Activated T-helper 1 cell treated with anti-CD3 and anti-CD28 coated beads, Interleukin-2, amount 50 U/mL, for 16 hours (primary cell): Measurements from ENCODE around the gene NIPBL.
"Not testable (repeated sequence)": the region's sequence is repeated elsewhere in the genome, so short reads cannot be mapped to it uniquely, and the experiment has no call there.

Source experiments
- DNase-seq, 2 donors: peaks; one replicate each; pipeline ENCODE4 v3.0.0-alpha.2; 2020; ENCODE audit warnings: low read depth in 1 of 2, low spot score in 1 of 2

Gene NIPBL

GRCh38 chr5:36900283-36900682 lies 23.7 kb downstream of the NIPBL start:
- DNase-seq: no peak

DNA sequence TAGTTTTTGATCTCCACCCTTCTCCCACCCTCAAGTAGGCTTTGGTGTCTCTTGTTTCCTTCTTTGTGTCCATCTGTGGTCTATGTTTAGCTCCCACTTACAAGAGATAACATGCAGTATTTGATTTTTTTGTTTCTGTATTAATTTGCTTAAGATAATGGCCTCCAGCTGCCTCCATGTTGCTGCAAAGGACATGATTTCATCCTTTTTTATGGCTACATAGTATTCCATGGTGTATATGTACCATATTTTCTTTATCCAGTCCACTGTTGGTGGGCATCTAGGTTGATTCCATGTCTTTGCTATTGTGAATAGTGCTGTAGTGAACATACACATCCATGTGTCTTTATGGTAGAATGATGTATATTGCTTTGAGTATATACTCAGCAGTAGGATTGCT lies 24.5 kb downstream of the NIPBL start:
- DNase-seq: not testable (repeated sequence)

DNA sequence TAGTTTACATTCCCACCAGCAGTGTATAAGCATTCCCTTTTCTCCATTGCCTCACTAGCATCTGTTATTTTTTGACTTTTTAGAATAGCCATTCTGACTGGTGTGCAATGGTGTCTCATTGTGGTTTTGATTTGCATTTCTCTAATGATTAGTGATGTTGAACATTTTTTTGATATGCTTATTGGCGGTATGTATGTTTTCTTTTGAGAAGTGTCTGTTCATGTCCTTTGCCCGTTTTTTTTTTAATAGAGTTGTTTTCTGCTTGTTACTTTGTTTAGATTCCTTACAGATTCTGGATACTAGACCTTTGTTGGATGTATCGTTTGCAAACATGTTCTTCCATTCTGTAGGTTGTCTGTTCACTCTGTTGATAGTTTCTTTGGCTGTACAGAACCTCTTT lies 25.3 kb downstream of the NIPBL start:
- DNase-seq: no peak

DNA sequence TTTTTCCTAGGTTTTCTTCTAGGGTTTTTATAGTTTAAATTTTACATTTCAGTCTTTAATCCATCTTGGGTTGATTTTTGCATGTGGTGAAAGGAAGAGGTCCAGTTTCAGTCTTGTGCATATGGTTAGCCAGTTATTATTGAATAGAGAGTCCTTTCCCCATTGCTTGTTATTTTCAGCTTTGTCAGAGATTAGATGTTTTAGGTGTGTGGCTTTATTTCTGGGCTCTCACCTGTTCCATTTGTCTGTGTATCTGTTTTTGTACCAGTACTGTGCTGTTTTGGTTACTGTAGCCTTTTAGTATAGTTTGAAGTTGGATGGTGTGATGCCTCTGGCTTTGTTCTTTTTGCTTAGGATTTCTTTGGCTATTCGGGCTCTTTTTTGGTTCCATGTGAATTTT lies 25.8 kb downstream of the NIPBL start:
- DNase-seq: no peak

GRCh38 chr5:36904677-36905076 lies 28.1 kb downstream of the NIPBL start:
- no peak for DNase-seq

DNA sequence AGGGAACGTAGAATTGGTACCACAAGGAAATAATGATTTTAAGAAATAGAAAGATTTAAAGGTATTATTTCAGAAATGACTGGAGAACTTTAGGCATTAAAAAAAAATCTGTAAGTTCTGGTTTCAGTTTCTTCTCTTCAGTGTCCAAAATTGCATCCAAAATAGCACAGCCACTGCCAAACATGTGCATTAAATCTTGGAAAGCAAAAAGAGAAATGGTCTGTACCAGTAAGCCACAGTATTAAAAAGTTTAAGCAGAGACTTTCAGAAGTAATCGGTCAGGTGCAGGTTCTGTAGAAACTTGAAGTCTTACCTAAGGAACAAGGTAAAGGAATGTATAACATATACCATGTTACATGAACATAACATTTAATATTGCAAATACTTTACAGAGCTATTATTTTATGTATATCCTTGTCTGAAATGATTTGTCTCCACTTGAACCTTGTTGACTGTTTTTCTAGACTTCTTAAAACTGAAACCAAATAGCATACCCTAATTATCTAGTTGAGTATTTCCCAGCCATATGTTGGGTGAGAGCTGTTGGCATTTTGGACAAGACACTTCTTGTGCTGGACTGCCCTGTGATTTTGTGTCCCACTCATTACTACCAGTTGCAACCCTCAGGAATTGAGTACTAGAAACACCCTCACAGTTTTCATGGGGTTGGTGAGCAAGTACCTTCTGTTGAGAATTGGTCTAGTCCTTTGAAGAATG lies 32.1 kb downstream of the NIPBL start:
- no peak for DNase-seq

DNA sequence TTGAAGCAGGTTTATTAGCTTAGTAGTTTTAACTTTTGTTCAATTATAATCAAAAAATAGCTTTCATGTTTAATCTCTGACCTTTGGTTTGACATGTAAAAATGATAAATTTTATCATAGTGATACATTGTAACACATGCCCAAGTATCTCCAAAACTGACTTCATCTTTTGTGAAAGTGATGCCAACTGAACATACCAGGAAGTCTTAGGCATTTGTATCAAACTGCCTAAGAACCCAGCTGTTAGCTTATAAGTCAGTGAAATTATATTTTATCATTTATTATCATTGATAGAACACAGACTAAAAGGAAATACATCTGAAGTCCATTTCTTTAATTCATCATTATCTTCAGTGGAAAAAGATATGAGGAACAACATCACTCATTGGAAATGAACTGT lies 39.1 kb downstream of the NIPBL start:
- no peak for DNase-seq

DNA sequence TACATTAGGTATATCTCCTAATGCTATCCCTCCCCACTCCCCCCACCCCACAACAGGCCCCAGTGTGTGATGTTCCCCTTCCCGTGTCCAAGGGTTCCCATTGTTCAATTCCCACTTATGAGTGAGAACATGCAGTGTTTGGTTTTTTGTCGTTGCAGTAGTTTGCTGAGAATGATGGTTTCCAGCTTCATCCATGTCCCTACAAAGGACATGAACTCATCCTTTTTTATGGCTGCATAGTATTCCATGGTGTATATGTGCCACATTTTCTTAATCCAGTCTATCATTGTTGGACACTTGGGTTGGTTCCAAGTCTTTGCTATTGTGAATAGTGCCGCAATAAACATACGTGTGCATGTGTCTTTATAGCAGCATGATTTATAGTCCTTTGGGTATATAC lies 40.0 kb downstream of the NIPBL start:
- DNase-seq: not testable (repeated sequence)

- not testable (repeated sequence) for DNase-seq
Observed at GRCh38 chr5:36917358-36917757, 40.8 kb downstream of the NIPBL start.

DNA sequence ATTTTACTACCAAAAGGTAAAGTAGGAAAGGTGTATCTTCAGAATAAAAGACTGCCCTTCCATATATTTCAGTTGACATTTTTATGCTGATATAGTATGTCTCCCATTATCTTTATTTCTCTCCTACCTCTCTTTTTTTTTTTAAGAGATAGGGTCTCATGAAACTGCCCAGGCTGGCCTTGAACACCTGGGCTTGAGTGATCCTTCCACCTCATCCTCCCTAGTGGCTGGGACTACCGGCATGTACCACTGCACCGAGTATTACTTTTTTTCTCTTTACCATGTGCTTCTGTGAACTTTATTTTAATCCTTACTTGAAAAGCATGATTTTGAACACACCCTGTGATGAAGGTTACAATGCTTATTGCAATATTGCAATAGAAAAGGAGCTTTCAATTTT lies 42.7 kb downstream of the NIPBL start:
- DNase-seq: no peak

- no peak for DNase-seq
Observed at GRCh38 chr5:36919650-36920049, 43.1 kb downstream of the NIPBL start.

DNA sequence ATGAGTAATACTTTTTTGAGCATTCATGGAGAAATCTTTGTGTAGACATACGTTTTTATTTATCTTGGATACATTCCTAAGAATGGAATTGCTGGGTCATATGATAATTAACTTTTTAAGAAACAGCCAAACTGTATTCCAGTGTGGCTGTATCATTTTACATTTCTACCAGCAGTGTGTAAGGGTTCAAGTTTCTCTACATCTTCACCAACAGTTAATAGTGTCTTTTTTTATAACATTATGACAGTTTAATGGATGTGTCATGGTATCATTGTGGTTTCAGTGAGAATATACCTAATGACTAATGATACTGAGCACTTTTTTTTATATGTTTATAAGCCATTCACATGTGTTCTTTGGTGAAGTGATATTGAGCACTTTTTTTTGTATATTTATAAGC lies 52.4 kb downstream of the NIPBL start:
- DNase-seq: no peak

- DNase-seq: no peak
Observed at GRCh38 chr5:36929438-36929837, 52.9 kb downstream of the NIPBL start.

DNA sequence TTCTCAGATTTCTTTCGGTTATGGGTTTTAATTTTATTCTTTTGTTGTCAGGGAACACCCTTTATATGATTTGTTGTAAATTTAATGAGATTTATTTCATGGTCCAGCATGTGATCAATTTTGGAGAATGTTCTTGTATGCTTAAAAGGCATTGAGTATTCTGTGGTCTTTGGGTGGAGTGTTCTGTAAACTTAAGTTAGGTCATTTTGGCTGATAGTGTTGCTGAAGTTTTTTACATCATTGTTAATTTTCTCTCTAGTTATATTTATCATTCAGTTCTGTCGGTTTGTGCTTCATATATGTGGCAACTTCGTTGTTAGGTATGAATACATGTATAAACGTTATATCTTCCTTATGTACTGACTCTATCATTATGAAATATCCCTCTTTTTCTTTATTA lies 55.5 kb downstream of the NIPBL start:
- no peak for DNase-seq

DNA sequence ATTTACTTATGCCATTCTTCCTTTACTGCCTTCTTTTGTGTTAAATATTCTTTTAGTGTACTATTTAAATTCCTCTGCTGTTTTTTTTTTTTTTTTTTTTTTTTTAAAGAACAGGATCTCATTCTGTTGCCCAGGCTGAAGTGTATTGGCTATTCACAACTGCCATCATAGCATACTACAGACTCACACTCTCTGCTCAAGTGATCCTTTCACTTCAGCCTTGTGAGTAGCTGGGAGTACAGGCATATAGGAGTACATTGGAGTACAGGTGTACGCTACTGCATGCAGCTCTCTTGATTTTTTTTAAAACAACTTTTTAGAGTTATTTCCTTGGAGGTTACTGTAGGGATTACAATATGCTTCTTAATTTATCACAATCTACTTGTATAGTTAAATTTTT lies 56.1 kb downstream of the NIPBL start:
- DNase-seq: no peak

GRCh38 chr5:36934740-36935356 lies 58.3 kb downstream of the NIPBL start:
- DNase-seq: no peak

DNA sequence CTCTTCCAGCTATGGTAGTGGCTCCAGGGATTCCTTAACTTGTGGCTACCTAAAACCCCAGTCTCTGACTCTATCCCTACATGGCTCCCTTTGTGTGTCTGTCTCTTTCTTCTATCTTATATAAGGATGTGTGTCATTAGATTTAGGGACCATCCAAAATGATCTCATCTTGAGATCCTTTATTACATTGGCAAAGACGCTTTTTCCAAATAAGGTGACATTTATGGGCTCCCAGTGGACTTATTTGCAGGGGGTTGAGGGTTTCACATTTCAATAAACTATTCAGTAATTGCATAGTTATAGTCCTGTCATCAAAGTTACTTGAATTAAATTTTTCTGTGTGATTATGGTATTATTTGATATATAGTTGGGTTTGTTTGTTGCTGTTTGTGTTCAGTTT lies 59.2 kb downstream of the NIPBL start:
- no peak for DNase-seq

- DNase-seq: no peak
Observed at GRCh38 chr5:36936309-36936708, 59.7 kb downstream of the NIPBL start.

- no peak for DNase-seq
Observed at GRCh38 chr5:36938129-36938528, 61.6 kb downstream of the NIPBL start.

- no peak for DNase-seq
Observed at GRCh38 chr5:36939969-36940858, 63.6 kb downstream of the NIPBL start.

DNA sequence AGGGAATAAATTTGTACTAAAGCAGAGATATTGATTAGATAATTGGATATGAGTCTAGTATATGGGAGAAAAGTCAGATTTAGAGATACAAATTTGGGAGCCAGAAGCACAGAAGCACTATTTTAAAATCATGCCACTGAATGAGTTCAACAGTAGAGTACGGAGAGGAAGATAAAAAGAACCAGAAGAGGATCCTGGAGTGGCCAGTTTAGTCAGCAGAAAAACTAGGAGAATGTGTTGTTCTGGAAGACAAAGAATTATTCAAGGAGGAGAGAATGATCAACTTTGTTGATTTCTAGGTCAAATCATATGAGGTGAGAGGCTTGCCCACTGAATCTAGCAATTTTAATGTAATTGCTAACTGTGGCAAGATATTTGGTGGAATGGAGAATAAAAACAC lies 67.0 kb downstream of the NIPBL start:
- DNase-seq: no peak

GRCh38 chr5:36944024-36944423 lies 67.5 kb downstream of the NIPBL start:
- no peak for DNase-seq
